HCT116 (cell line): ENCODE data around the gene ZNF496. TPM values are rescaled to one million over a fixed set of nuclear protein-coding genes. Genes with fewer than 3 reads are reported as not detected.

Source experiments
- ATAC-seq: fragments of 200-7000 bp; cut with Tn5 transposase; 2 replicates; pipeline ENCODE4 v1.9.1; 2020; ENCODE audit warnings: mild to moderate bottlenecking, moderate library complexity
- BruUV-seq: library from RNA; stranded (reverse); fragments of 400-500 nt; replicated peaks from 2 replicates; lab custom pipeline; 2021; lab: Mats Ljungman, UMichigan
- CTCF ChIA-PET: fragments of 300-600 bp; sonication (Branson Sonifier 250); formaldehyde crosslinking; loops from one replicate; lab custom pipeline; 2021; ENCODE audit warnings: antibody characterized with exemption; lab: Charles Lee
- POLR2A ChIA-PET: fragments of 300-600, 350-600 bp; sonication (Branson Sonifier 250); formaldehyde crosslinking; loops from one replicate; lab custom pipeline; 2021; ENCODE audit warnings: antibody characterized with exemption; lab: Charles Lee
- RAD21 ChIA-PET, 2 experiments: fragments of 300-600 bp; sonication (Branson Sonifier 250); formaldehyde crosslinking; loops; one replicate each; lab custom pipeline; 2023; ENCODE audit warnings: low total read pairs in 2 of 2; ENCODE audit not compliant: uncharacterized antibody in 2 of 2, unreplicated experiment in 2 of 2, low non-redundant PET in 1 of 2; lab: Charles Lee
- DNase-seq: peaks from one replicate; pipeline ENCODE4 v3.0.0-alpha.2; 2010; ENCODE audit warnings: low read depth, low spot score
- H2AFZ ChIP-seq: fragments of 200-600 bp; shearing (Covaris generic), sonication (generic); 2 replicates; pipeline ENCODE4 v1.6.1; 2017; ENCODE audit warnings: low read depth, mixed run types, mixed read lengths, antibody characterized with exemption, low read length; ENCODE audit not compliant: poor library complexity, severe bottlenecking
- H3K27ac ChIP-seq: 2 replicates; pipeline ENCODE4 v1.5.1; 2012; ENCODE audit warnings: low read depth, low read length
- H3K27me3 ChIP-seq: fragments of 200-600 bp; sonication (generic); 2 replicates; pipeline ENCODE4 v1.6.1; 2016; ENCODE audit warnings: mixed run types, low read length, mixed read lengths; ENCODE audit not compliant: insufficient read depth
- H3K36me3 ChIP-seq, 2 experiments: fragments of 200-500 bp in 1 of 2; fragments of 200-600 bp in 1 of 2; sonication (Bioruptor generic) in 1 of 2; sonication (generic) in 1 of 2; 2 replicates each; pipeline versions ENCODE4 v1.5.1 to v1.6.1; 2014 to 2016; ENCODE audit warnings: low read length in 2 of 2, inconsistent platforms in 1 of 2, mixed read lengths in 1 of 2, mixed run types in 1 of 2; ENCODE audit not compliant: insufficient read depth in 2 of 2, control insufficient read depth in 1 of 2
- H3K4me1 ChIP-seq, 2 experiments: fragments of 200-600 bp in 1 of 2; sonication (generic) in 1 of 2; 2 replicates each; pipeline versions ENCODE4 v1.5.1 to v1.6.1; 2012 to 2017; ENCODE audit warnings: low read length in 2 of 2, inconsistent platforms in 1 of 2, mild to moderate bottlenecking in 1 of 2, mixed read lengths in 1 of 2, mixed run types in 1 of 2, moderate library complexity in 1 of 2; ENCODE audit not compliant: insufficient read depth in 2 of 2, control insufficient read depth in 1 of 2
- H3K4me2 ChIP-seq: fragments of 200-600 bp; sonication (generic); 2 replicates; pipeline ENCODE4 v1.6.1; 2017; ENCODE audit warnings: mixed run types, low read length, mixed read lengths
- H3K4me3 ChIP-seq, 2 experiments: fragments of 200-600 bp in 1 of 2; sonication (generic) in 1 of 2; replicated peaks in 1 of 2; 2 replicates each; pipeline ENCODE4 v1.5.1; 2011 to 2016; ENCODE audit warnings: low read length in 2 of 2, control low read depth in 1 of 2, low read depth in 1 of 2, mild to moderate bottlenecking in 1 of 2, mixed read lengths in 1 of 2, mixed run types in 1 of 2
- H3K79me2 ChIP-seq: fragments of 200-600 bp; sonication (generic); 2 replicates; pipeline ENCODE4 v1.6.1; 2017; ENCODE audit warnings: mild to moderate bottlenecking, mixed run types, low read length, moderate library complexity, mixed read lengths; ENCODE audit not compliant: insufficient read depth
- H3K9ac ChIP-seq: fragments of 200-600 bp; sonication (generic); 2 replicates; pipeline ENCODE4 v1.6.1; 2016; ENCODE audit warnings: low read length, mixed read lengths
- H3K9me2 ChIP-seq: fragments of 200-600 bp; sonication (generic), shearing (Covaris generic); 2 replicates; pipeline ENCODE4 v1.6.1; 2017; ENCODE audit warnings: mixed run types, mild to moderate bottlenecking, moderate library complexity; ENCODE audit not compliant: insufficient read depth
- H3K9me3 ChIP-seq, 2 experiments: fragments of 200-500 bp in 1 of 2; fragments of 200-600 bp in 1 of 2; sonication (Bioruptor generic) in 1 of 2; sonication (generic) in 1 of 2; 2 replicates each; pipeline ENCODE4 v1.6.1; 2014 to 2017; ENCODE audit warnings: low read length in 2 of 2, mixed read lengths in 2 of 2, inconsistent platforms in 1 of 2, low read depth in 1 of 2, mild to moderate bottlenecking in 1 of 2, mixed run types in 1 of 2, moderate library complexity in 1 of 2; ENCODE audit not compliant: control insufficient read depth in 1 of 2, insufficient read depth in 1 of 2
- H4K20me1 ChIP-seq: fragments of 200-600 bp; sonication (generic), shearing (Covaris generic); 2 replicates; pipeline ENCODE4 v1.6.1; 2017; ENCODE audit warnings: mixed run types, mild to moderate bottlenecking, moderate library complexity; ENCODE audit not compliant: insufficient read depth
- CEBPB ChIP-seq: IDR thresholded peaks from 2 replicates; pipeline ENCODE4 v1.6.1; 2012; ENCODE audit warnings: low read depth
- CTCF ChIP-seq, 3 experiments: fragments of 200-600 bp in 1 of 3; sonication (generic) in 1 of 3; IDR thresholded peaks in 2 of 3; conservative IDR thresholded peaks in 1 of 3; 2 replicates each; pipeline ENCODE4 v1.5.1; 2012 to 2017; ENCODE audit warnings: low read depth in 2 of 3, low read length in 2 of 3, antibody characterized with exemption in 1 of 3, borderline replicate concordance in 1 of 3, control low read depth in 1 of 3, mild to moderate bottlenecking in 1 of 3, mixed read lengths in 1 of 3, mixed run types in 1 of 3, moderate library complexity in 1 of 3; ENCODE audit not compliant: insufficient read depth in 1 of 3
- EGR1 ChIP-seq: IDR thresholded peaks from 2 replicates; pipeline ENCODE4 v1.6.1; 2012; ENCODE audit warnings: low read depth
- ELF1 ChIP-seq: IDR thresholded peaks from 2 replicates; pipeline ENCODE4 v1.6.1; 2012; ENCODE audit warnings: low read depth, borderline replicate concordance
- JUND ChIP-seq: IDR thresholded peaks from 2 replicates; pipeline ENCODE4 v1.6.1; 2012
- POLR2A ChIP-seq: IDR thresholded peaks from 2 replicates; pipeline ENCODE4 v1.7.0; 2011; ENCODE audit warnings: borderline replicate concordance; ENCODE audit not compliant: insufficient read depth, insufficient read length; ENCODE audit errors: extremely low read depth
- POLR2AphosphoS5 ChIP-seq: IDR thresholded peaks from 2 replicates; pipeline ENCODE4 v1.6.1; 2011; ENCODE audit warnings: mild to moderate bottlenecking, low read depth, low read length, moderate library complexity
- REST ChIP-seq: IDR thresholded peaks from 2 replicates; pipeline ENCODE4 v1.6.1; 2012; ENCODE audit warnings: low read depth
- SP1 ChIP-seq: IDR thresholded peaks from 2 replicates; pipeline ENCODE4 v1.6.1; 2012; ENCODE audit warnings: low read depth
- SRF ChIP-seq: IDR thresholded peaks from 2 replicates; pipeline ENCODE4 v1.6.1; 2012; ENCODE audit warnings: low read depth
- TCF7L2 ChIP-seq: IDR thresholded peaks from 2 replicates; pipeline ENCODE4 v1.7.0; 2011; ENCODE audit warnings: borderline replicate concordance, inconsistent platforms; ENCODE audit not compliant: insufficient read depth, insufficient read length; ENCODE audit errors: extremely low read depth
- ZNF274 ChIP-seq: fragments of 200-500 bp; sonication (Bioruptor generic); IDR thresholded peaks from 2 replicates; pipeline ENCODE4 v1.6.1; 2014; ENCODE audit warnings: mild to moderate bottlenecking, low read depth, low read length, inconsistent platforms
- intact Hi-C: fragments of 100-400 bp; cut with micrococcal nuclease; formaldehyde crosslinking; loops from 2 replicates; pipeline ENCODE4 v1.10.0; 2022
- total RNA-seq: library from RNA; stranded (reverse); gene quantifications from one replicate; pipeline ENCODE4 v1.2.1, GENCODE V29; 2021; ENCODE audit not compliant: unreplicated experiment

The ZNF496 gene
- total RNA-seq, 1 experiment from 2014 or later: 37.4 TPM

GRCh38 chr1:247326411-247327130, 5.1 kb downstream of the ZNF496 start:
- ChIA-PET CTCF (no interaction called here), POLR2A (no interaction called here), RAD21 (no interaction called here)
- Histone ChIP-seq H3K4me1 (peaks cover 5 to 9% of the 10 kb centered on the region in 2 experiments; a peak in 3 of 4 replicates), H3K36me3 (peaks cover 33 to 35% of the 10 kb centered on the region in 2 experiments), H3K27ac (no peak overlapping the region), H3K9me3 (no peaks in the 10 kb centered on the region), H4K20me1 (no peaks in the 10 kb centered on the region), H3K4me2 (no peak overlapping the region), H3K9ac (no peak overlapping the region), H3K27me3 (no peaks in the 10 kb centered on the region), H2AFZ (no peak overlapping the region), H3K4me3 (no peak overlapping the region), H3K9me2 (no peaks in the 10 kb centered on the region), H3K79me2 (peaks cover 47% of the 10 kb centered on the region)
- TF ChIP-seq JUND: no peak
- no peak for TF ChIP-seq POLR2AphosphoS5
- TF ChIP-seq CEBPB: no peak
- no peak for TF ChIP-seq ELF1
- no peak for TF ChIP-seq TCF7L2
- TF ChIP-seq SP1: no peak
- TF ChIP-seq POLR2A: no peak
- TF ChIP-seq REST: no peak
- no peak for TF ChIP-seq SRF
- no peak for TF ChIP-seq EGR1
- no peak for TF ChIP-seq CTCF (IDR thresholded peaks at IDR 0.05 in 2 of 3, conservative IDR thresholded peaks at IDR 0.05 in 1 of 3; ENCODE audit: borderline replicate concordance in 1 of 3, insufficient read depth in 1 of 3, low read depth in 2 of 3, low read length in 2 of 3)
- no peak for TF ChIP-seq ZNF274
- ATAC-seq (no peak), DNase-seq (no peak)
- intact Hi-C loops: no loop called here
- BruUV-seq: no TSS peak
